Activated naive CD4-positive, alpha-beta T cell treated with anti-CD3 and anti-CD28 coated beads, Interleukin-2, amount 50 U/mL, for 72 hours (primary cell): ENCODE data around the gene TFCP2L1. TPM values are rescaled to one million over a fixed set of nuclear protein-coding genes. Genes with fewer than 3 reads are reported as not detected.
"Not testable (repeated sequence)": the region's sequence is repeated elsewhere in the genome, so short reads cannot be mapped to it uniquely, and the experiment has no call there.

ENCODE experiments used
- ATAC-seq, 2 donors: fragments of 150-1000 bp; cut with Tn5 transposase; 2 replicates each; pipeline ENCODE4 v1.10.0; 2021; ENCODE audit warnings: mild to moderate bottlenecking in 2 of 2, moderate library complexity in 2 of 2
- DNase-seq, 2 donors: peaks; one replicate each; pipeline ENCODE4 v3.0.0; 2021 to 2022; ENCODE audit warnings: low spot score in 2 of 2
- H3K27ac Mint-ChIP-seq, 2 donors: one replicate each; pipeline ENCODE4 v1.8.0; 2022; ENCODE audit warnings: mild to moderate bottlenecking in 2 of 2, mixed read lengths in 2 of 2
- H3K36me3 Mint-ChIP-seq, 2 donors: one replicate each; pipeline ENCODE4 v1.8.0; 2022; ENCODE audit warnings: mixed read lengths in 2 of 2
- H3K9me3 Mint-ChIP-seq, 2 donors: one replicate each; pipeline ENCODE4 v1.8.0; 2022; ENCODE audit warnings: mixed read lengths in 2 of 2
- total RNA-seq, 2 donors: library from RNA; stranded (reverse); gene quantifications; one replicate each; pipeline ENCODE4 v1.2.3, GENCODE V29; 2022

Gene TFCP2L1
- total RNA-seq, 2 donors from 2014 or later: 0.06 TPM; not detected in 1

DNA sequence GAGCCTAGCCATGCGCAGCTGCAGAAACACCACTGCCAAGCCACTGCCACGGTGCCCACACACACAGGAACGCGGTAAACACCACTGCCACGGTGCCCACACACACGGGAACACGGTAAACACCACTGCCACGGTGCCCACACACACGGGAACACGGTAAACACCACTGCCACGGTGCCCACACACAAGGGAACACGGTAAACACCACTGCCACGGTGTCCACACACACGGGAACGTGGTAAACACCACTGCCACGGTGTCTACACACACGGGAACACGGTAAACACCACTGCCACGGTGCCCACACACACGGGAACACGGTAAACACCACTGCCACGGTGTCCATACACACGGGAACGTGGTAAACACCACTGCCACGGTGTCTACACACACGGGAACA, 59.3 kb downstream of the TFCP2L1 start:
- H3K36me3 Mint-ChIP-seq, H3K27ac Mint-ChIP-seq, DNase-seq, H3K9me3 Mint-ChIP-seq, ATAC-seq: not testable (repeated sequence)

DNA sequence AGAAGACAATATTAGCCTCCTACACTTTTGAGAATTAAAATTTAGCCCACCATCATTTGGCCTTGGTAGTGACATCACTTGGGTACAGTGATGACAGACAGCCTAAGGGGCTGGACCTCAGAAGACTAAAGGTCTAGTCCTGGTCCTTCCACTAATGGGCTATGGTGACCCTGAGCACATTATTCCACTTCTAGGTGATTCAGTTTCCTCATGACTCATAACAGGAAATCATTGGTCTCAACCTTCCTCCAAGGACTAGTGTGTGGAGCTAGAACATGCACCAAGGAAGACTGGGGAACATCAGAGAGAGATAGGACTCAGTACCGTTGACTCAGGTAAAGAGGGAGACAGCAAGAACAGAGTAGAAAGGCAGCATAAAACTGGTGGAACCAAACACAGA, 64.0 kb downstream of the TFCP2L1 start:
- ATAC-seq (peak in 1 of 2 donors; percentile 68), DNase-seq (no peak)
- no peaks in the 10 kb centered on the region for H3K36me3 Mint-ChIP-seq
- H3K27ac Mint-ChIP-seq: no peak overlapping the region
- no peaks in the 10 kb centered on the region for H3K9me3 Mint-ChIP-seq

DNA sequence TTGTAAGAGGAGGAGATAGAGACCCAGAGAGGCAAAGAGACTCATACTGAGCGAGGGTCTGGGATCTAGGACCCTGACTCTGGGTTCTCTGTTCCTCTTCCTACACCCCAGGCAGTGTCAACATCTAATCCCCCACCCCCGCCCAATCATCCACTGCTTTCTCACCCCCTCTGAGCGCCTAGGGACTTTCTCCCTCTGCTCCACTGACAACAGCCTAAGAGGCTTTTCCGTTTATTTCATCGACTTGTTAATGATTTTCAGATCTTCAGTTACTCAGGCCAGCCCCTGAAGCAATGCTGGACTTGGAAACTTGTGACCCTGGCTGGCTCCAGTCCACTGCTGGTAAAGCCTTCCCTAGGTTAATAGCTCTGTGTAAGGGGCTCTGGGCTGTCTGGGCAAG, 65.1 kb downstream of the TFCP2L1 start:
- Mint-ChIP-seq H3K9me3 (no peaks in the 10 kb centered on the region), H3K27ac (no peak overlapping the region), H3K36me3 (no peaks in the 10 kb centered on the region)
- DNase-seq (no peak), ATAC-seq (no peak)

DNA sequence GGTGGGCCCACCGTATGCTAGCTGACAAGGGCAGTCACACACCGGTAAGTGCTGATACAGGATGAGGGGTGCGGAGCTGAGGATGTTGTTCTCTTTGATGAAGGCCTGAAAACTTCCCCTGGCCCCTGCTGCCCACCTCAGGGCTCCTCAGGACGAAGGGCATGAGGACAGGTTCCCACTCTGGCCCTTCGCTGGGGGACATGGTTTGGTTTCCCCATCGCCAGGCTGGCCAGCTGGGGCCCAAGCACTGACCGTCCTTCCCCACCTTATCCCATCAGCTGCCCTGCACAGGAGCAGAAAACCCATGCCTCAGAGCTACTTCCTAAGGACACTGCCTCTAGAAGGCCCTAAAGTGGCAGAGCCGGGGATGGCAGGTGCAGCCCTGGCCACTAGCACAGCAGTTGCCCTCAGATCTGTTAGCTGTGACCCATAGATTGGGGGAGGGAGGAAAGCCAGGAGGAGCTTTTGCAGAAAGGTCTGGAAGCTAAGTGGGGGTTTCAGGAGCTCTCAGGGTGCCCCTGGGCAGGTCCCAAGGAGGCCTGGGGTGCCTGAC, 66.5 kb downstream of the TFCP2L1 start:
- DNase-seq (no peak), ATAC-seq (no peak)
- H3K9me3 Mint-ChIP-seq: no peaks in the 10 kb centered on the region
- H3K36me3 Mint-ChIP-seq: no peaks in the 10 kb centered on the region
- H3K27ac Mint-ChIP-seq: no peak overlapping the region

DNA sequence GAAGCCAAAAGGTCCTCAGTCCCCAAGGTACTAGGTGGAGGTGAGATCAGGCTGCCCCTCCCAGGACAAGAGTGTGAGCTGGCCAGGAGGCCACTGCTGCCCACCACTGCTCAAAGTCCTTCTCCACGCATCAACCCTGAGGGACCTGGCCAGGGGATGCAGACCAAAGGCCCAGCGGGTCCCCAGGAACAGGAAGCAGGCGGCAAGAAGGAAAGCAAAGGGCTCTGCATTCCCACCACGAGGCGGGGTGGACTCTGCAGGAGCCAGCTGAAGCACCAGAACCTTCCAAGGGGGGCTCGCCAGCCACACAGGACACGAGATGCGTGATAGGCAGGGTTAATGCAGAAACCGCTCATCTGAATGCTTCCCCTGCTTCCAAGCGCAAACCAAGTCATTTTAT, 67.4 kb downstream of the TFCP2L1 start:
- Mint-ChIP-seq H3K36me3 (no peaks in the 10 kb centered on the region), H3K27ac (no peak overlapping the region), H3K9me3 (no peaks in the 10 kb centered on the region)
- ATAC-seq (no peak), DNase-seq (no peak)

DNA sequence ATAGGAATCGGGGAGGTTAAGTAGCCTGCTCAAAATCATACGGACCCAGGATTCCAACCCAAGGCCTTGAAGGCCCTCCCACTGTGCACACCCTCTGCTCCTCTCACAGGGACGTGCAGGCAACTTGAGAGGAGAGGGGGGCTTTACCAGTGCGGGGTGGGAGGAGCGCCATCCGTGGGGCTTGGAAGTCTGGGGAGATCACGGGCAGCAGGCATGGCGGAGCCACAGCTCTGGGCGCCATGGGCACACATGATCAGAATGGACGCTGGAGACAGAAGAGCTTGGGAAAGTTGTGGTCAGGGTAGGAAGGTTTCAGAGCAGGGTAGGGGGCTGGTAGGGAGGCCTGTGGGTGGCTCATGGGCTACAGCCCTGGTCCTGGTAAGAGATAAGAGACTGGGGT, 70.7 kb downstream of the TFCP2L1 start:
- Mint-ChIP-seq H3K9me3 (no peaks in the 10 kb centered on the region), H3K27ac (no peak overlapping the region), H3K36me3 (no peaks in the 10 kb centered on the region)
- DNase-seq (no peak), ATAC-seq (no peak)

DNA sequence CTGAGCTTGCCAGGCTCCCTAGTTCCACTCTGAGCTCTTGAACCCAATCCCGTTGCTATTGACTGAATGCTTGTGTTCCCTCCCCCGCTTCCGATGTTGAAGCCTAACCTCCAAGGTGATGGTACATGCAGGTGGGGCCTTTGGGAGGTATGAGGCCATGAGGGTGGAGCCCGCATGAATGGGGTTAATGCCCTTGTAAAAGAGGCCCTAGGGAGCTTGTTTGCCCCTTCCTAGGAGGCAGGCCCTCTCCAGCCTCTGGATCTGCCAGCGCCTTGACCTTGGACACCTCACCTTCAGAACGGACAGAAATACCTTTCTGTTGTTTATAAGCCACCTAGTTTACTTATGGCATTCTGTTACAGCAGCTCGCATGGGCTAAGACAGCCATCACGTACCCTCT, 71.6 kb downstream of the TFCP2L1 start:
- ATAC-seq: no peak
- H3K36me3 Mint-ChIP-seq: no peaks in the 10 kb centered on the region
- no peak for DNase-seq
- H3K9me3 Mint-ChIP-seq: no peaks in the 10 kb centered on the region
- no peak overlapping the region for H3K27ac Mint-ChIP-seq

DNA sequence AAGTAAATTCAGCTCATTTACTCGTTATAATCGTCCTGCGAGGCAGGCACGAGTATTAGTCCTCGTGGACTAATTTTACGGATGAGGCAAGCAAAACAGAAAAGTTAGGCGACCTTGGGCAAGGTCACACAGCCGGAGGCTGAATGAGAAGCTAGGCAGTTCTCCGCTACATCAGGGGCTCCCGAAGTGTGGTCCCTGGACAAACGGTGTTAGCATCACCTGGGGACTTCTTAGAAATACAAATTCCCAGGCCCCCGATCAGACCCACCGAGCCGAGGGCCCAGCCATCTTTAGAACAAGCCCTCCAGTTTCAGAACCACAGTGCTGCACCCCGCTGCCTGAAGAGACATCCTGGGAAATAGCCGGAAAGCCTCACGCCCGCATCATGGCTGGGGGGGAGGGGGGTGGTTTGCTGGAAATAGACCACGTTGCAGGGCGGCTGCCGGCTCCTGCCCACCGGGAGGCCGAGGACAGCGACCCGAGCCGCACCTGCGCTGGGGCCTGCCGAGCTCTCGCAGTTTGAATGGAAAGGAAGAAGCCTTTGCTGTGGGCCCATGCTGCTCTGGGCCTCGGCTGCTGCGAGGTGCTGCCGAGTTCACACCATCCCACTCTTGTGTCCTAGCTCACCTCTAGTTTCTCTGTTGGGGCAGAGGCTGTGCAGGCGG, 72.2 kb downstream of the TFCP2L1 start:
- H3K27ac Mint-ChIP-seq: no peak overlapping the region
- DNase-seq (no peak), ATAC-seq (no peak)
- no peaks in the 10 kb centered on the region for H3K36me3 Mint-ChIP-seq
- no peaks in the 10 kb centered on the region for H3K9me3 Mint-ChIP-seq

DNA sequence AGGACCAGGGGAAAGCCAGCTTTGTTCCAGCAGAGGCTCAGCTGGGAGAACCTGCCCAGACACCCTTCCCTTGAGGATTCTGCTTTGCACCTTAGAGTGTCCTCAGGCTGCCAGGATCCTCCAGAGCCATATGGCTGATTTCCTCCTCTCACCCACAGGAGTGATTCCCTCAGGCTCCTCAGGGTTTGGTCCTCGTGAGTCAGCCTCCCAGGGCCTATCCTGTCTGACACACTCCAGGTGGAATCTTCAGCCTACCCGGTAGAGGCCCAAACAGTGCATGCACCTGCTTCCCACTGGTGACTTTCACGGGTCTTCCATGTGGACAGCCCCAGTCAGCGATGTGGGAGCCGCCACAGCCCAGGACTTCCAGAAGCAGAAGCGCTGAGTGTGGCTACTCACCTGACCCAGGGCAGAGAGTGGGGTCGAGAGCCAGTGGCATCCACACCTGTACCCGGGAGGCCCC, 73.3 kb downstream of the TFCP2L1 start:
- no peaks in the 10 kb centered on the region for H3K9me3 Mint-ChIP-seq
- ATAC-seq: no peak
- H3K36me3 Mint-ChIP-seq: no peaks in the 10 kb centered on the region
- no peak for DNase-seq
- no peak overlapping the region for H3K27ac Mint-ChIP-seq

DNA sequence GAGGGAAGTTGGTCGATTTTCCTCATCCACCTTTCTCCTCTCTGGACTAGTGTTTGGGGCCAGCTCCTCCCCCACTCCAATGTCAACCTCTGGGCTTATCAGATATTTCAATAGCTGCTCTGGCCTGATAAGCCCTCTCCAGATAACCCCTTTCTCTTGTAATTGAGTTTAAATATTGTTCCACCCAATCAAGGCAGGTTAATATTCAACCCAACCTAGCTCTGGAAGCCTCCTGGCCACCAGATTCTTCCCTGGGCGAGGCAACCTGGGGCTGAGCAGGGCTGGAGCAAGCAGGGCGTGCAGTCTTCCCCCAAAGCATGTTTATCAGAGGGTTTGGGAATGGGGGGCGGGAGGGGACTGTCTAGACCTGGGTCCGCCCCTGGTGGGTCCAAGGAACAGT, 73.8 kb downstream of the TFCP2L1 start:
- Mint-ChIP-seq H3K9me3 (no peaks in the 10 kb centered on the region), H3K27ac (no peak overlapping the region), H3K36me3 (no peaks in the 10 kb centered on the region)
- DNase-seq: no peak
- no peak for ATAC-seq

DNA sequence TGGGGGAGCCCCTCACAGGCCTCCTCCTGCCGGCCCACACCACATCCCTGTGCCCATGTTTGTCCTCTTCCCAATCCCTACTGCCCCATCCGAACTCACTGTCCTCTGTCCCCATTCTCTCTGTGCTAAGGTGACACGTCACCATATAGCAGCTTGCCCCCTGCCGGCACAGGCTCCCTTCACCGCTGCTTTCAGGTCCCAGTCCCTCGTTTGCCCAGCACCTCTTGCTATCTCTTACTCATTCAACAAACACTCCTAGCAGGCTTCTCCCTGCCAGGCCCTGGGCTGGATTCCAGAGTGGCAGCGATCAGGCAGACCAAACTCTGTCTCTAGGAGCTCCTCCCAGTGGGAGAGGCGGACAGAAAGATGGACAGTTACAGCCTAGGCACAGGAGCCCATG, 74.3 kb downstream of the TFCP2L1 start:
- no peaks in the 10 kb centered on the region for H3K36me3 Mint-ChIP-seq
- H3K9me3 Mint-ChIP-seq: no peaks in the 10 kb centered on the region
- H3K27ac Mint-ChIP-seq: no peak overlapping the region
- DNase-seq (no peak), ATAC-seq (no peak)

DNA sequence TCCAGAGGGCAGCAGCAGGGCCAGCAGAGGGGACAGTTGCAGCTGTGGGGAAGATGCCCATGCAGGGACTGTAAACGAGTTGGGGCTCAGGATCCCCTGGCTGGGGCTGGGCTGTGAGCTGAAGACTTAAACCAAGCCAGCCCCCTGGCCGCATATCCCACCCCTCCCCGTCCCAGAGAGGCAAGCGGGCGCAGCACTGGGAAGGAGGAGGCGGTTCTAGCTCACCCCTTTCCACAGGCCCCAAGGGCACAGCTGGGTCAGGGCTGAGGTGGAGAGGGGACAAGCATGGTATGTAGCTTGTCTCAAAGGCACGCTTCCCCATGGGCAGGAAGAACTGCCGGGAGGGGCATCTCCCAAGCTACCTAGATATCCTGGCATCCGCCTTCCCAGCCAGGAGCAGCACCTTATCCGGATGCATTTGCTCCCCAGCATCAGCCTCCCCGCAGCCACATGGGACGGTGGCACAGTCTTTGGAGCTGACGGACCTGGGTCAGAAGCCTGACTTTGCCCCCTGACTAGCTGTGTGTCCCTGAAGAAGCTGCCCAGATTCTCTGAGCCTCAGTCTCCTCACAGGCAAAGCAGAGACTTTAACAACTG, 75.9 kb downstream of the TFCP2L1 start:
- Mint-ChIP-seq H3K36me3 (no peaks in the 10 kb centered on the region), H3K27ac (no peak overlapping the region), H3K9me3 (no peaks in the 10 kb centered on the region)
- ATAC-seq: no peak
- DNase-seq: no peak

DNA sequence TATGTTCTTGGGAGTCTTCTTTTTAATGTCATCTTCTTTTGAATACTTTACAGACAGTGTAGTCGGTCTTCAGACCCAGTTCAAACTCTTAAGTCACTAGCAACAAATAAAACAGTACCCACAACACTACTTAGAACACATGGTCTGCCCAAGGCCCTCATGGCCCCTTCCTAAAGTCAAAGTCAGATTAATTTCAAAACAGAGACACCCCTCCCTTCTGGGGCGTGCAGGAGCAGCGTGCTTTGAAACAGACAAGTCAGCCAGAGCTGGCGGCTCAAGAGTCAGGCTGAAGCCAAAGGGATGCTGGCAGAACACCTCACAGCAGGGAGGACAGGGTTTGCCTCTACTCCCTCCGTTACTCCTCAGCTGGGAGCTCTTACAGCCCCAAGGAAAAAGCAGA, 77.5 kb downstream of the TFCP2L1 start:
- H3K9me3 Mint-ChIP-seq: no peaks in the 10 kb centered on the region
- no peaks in the 10 kb centered on the region for H3K36me3 Mint-ChIP-seq
- no peak for DNase-seq
- ATAC-seq: no peak
- H3K27ac Mint-ChIP-seq: no peak overlapping the region

DNA sequence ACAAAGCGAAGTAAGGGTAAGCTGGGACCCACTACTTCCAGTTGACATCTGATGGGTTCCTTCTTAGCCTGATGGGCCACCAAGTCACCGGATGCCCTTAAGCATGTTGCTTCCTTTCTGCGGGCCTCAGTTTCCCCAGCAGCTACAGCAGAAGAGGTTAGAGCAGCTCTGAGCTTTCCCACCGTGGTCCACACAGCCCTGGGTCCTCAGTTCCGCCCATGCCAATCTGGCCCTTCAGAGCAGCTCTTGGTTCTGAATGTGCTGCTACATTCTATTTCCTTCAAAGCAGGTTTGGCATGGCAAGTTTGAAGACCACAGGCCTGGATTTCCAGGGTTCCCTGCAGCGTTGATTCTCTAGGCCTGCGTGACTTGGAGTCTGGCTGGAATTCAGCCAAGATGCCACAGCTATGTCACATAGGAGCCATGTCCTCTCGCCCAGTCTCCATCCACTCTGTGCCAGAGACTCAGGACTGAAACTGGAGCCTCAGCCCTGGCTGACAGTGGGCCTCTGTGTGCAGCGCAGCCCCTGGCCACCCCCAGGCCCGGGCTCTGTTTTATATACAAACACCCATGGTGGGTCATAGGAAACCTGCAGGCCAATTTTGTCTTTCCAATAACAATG, 79.6 kb downstream of the TFCP2L1 start:
- Mint-ChIP-seq H3K9me3 (no peaks in the 10 kb centered on the region), H3K27ac (no peak overlapping the region), H3K36me3 (no peaks in the 10 kb centered on the region)
- no peak for DNase-seq
- ATAC-seq: no peak

DNA sequence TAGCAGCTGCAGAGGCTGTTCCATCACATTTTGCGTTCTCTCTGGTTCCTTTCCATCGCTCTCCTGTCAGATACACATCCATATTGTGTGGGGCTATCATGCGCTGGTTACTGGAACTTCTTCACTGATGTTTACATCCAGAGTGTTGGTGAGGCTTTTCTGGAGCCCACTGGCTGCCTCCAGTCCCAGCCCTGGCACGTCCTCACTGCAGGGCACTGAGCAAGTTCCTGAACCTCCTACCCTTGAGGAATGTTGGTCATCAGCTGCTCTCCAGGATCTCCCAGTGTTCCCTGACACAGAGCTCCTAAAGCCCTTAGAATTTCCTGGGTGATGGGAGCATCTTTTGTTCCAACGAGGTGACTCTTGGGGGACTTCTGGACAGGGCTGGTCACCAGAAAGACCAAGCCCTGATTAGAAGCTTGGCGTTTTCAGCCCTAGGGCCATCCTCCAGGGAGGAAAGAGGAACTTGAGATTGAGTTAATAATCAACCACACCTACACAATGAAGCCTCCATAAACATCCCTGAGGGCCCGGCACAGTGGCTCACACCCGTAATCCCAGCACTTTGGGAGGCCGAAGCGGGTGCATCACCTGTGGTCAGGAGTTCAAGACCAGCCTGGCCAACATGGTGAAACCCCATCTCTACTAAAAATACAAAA, 81.3 kb downstream of the TFCP2L1 start:
- Mint-ChIP-seq H3K36me3 (no peaks in the 10 kb centered on the region), H3K9me3 (no peaks in the 10 kb centered on the region), H3K27ac (no peak overlapping the region)
- DNase-seq (no peak), ATAC-seq (no peak)

DNA sequence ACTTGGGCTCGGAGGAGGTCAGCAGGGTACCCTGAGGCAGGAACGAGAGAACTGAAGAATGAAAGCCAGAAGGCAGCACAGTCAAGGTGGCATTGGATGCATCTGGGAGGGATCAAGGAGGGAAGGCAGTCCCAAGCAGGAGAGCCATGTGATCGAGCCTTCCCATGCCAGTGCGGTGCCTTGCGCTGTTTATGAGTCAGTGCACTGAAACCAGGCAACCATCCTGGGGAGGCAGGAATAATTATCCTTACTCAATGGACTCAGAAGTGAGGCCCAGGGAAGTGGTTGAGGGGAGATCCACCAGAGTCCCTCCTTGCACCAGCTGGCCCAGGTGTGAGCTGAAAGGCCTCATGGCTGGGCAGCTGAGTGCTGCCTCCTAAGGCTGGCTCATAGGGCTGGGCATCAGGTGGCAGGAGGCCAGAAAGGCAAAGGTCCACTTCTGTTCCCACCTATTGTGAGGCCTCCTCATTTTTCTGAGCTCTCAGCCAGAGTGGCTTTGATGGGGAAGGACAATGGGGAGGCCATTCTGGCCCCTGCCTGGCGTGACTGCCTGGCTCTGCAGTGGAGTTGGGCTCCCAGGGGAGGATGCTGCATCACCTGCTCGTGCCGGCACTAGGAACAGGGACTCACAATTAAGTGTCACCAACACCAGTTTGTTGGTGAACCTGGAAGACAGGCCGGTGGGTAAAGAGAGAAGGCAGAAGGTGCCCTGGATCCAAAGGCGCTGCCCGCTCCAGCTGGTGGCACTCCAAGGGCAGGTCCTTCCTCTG, 82.3 kb downstream of the TFCP2L1 start:
- DNase-seq: no peak
- H3K9me3 Mint-ChIP-seq: no peaks in the 10 kb centered on the region
- no peaks in the 10 kb centered on the region for H3K36me3 Mint-ChIP-seq
- no peak for ATAC-seq
- H3K27ac Mint-ChIP-seq: peak overlapping the region in 1 of 2 donors; percentile 72

DNA sequence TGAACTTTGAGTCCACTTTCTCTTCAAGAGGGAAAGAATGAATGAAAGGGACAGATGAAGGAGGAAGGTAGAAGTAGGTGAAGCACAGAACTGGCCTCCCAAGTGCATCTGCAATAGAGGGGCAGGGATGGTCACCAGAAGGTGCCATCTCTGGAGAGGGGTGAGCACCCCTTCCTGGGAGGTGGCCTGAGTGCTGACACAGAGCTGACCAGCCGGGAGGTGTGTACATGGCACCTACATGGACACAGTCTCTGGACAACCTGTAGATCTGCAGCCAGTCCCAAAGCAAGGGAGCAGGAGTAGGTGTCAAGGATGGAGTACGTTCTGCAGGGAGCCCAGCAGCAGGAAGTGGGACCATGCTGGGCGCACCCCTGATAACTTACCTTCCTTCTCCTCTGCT, 83.2 kb downstream of the TFCP2L1 start:
- DNase-seq (no peak), ATAC-seq (no peak)
- H3K9me3 Mint-ChIP-seq: no peaks in the 10 kb centered on the region
- H3K27ac Mint-ChIP-seq: no peak overlapping the region
- no peaks in the 10 kb centered on the region for H3K36me3 Mint-ChIP-seq
